GM12891 (cell line): ENCODE data around the gene VPS29.

Experiments used
- POLR2A ChIP-seq: IDR thresholded peaks from 2 replicates; pipeline ENCODE4 v1.6.1; 2011; ENCODE audit warnings: low read depth, low read length, control low read depth
- POU2F2 ChIP-seq: IDR thresholded peaks from 2 replicates; pipeline ENCODE4 v1.6.1; 2011; ENCODE audit warnings: low read depth, mild to moderate bottlenecking, control low read depth, low read length, moderate library complexity

- TF ChIP-seq POLR2A (no peak), POU2F2 (no peak)
Measured at GRCh38 chr12:110540048-110540447, 38.1 kb upstream of the VPS29 start.
